Measurements from ENCODE around the gene NLN.
"Not testable (repeated sequence)": the region's sequence is repeated elsewhere in the genome, so short reads cannot be mapped to it uniquely, and the experiment has no call there.

Gene NLN

DNA sequence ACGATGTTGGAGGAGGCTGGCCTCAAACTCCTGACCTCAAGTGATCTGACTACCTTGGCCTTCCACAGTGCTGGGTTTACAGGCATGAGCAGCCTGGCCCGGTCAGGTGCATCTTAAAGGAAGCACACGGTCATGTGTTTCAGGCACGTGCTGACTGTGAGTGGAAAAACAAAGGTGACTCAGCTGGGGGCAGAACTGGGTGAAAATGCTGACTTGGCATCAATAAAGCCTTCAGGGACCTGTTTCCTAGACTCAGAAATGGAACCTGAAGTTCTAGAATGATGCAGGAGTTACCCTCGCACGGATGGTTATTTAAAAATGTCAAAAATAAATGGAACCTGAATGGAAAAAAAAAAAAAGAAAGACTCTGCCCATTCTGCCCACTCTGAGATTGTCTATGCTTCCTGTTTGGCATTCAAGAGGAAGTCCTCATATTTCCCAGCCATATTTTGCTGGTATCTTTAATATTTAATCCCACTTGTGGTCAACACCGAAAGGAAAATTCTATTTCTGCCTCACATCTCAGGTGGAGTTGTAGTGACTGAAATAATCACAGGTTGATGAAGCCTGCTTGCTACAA, 12.3 kb downstream of the NLN start:
- not testable (repeated sequence) for DNase-seq

DNA sequence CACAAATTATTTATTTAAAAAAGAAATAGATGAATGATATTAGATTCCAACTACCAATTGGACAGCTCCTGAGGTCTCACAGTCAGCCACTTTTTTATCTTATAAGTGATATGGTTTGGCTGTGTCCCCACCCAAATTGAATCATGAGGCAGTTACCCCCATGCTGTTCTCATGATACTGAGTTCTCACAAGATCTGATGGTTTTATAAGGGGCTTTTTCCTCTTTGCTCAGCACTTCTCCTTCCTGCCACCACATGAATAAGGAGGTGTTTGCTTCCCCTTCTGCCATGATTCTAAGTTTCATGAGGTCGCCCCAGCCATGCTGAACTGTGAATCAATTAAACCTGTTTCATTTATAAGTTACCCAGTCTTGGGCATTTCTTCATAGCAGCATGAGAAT, 12.9 kb downstream of the NLN start:
- DNase-seq, result no peak

DNA sequence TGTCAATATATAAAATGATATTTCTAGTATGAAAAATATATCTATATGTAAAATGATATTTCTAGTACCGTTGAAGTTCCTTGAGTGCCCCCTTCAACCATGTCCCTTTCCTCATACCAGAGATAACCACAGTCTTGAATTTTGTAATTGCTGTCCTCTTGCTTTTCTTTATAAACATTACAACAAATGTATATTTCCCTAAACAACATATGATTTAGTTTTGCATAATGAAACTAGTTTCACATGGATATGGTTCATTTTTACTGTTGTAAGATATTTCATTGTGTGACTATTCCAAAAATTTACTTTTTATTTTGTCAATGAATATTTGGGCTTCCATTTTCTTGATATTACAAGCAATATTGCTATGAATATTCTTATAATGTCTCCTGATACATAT, 14.0 kb downstream of the NLN start:
- no peak for DNase-seq

DNA sequence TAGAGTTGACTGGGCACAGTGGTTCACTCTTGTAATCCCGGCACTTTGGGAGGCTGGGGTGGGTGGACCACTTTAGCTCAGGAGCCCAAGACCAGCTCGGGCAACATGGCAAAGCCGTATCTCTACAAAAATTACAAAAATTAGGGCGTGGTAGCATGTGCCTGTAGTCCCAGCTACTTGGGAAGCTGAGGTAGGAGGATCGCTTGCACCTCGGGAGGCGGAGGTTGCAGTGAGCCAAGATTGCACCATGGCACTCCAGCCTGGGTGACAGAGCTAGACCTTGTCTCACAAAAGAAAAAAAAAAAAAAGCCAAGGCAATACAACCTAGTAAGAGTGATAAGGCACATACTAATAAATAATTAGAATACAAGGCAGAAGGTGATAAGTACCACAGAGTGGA, 15.8 kb downstream of the NLN start:
- no peak for DNase-seq

DNA sequence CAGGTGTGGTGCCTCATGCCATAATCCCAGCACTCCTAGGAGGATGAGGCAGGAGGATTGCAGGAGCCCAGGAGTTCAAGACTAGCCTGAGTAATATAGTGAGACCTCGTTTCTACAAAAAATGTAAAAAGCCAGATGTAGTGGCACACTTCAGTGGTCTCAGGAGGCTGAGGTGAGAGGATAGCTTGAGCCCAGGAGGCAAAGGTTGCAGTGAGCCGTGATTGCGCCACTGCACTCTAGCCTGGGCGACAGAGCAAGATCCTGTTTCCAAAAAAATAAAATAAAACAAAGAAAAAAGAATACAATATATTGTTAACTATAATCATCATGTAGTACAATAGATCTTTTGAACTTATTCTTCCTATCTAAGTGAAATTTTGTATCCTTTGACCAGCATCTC, 16.3 kb downstream of the NLN start:
- no peak for DNase-seq

DNA sequence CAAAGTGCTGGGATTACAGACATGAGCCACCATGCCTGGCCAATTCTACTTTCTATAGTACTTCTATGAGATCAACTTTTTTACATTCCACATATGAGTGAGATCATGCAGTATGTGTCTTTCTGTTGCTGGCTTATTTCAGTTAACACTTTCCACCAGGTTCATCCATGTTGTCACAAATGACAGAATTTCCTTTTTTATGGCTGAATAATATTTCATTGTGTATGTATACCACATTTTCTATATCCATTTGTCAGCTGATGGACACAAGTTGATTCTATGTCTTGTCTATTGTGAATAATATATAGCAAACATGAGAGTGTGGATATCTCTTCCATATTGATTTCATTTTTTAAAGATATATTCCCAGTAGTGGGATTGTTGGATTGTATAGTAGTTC, 17.2 kb downstream of the NLN start:
- no peak for DNase-seq

DNA sequence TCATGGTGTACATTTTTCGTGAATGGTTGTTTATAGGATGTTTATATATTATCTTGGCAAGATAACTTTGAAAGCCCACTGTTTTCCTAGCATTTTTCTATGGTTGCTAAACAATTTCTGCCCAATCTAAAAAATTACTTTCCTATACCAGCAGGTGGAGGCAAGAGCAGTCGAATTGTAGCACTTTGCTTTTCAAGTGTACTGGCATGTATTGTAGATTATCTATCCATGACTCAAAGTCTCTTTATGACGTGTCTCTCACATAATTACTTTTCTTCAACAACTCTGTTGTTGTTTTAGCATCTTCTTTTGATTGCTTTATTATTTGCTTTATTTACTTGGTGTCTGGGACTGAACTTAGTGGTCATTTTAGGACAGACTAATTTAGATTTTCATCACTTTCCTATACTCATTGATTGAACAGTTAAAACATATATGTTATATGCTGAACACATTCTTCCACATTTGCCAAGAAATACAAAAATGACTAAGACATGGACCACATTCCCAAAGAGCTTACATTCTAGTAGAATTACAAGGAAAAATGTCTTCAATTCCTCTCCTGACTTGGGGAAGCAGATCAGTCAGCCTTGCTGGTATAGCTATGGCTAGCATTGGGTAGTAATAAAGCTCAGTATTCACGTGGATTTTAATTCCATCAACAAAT, 20.7 kb downstream of the NLN start:
- DNase-seq, result peak; percentile 18 to 39

DNA sequence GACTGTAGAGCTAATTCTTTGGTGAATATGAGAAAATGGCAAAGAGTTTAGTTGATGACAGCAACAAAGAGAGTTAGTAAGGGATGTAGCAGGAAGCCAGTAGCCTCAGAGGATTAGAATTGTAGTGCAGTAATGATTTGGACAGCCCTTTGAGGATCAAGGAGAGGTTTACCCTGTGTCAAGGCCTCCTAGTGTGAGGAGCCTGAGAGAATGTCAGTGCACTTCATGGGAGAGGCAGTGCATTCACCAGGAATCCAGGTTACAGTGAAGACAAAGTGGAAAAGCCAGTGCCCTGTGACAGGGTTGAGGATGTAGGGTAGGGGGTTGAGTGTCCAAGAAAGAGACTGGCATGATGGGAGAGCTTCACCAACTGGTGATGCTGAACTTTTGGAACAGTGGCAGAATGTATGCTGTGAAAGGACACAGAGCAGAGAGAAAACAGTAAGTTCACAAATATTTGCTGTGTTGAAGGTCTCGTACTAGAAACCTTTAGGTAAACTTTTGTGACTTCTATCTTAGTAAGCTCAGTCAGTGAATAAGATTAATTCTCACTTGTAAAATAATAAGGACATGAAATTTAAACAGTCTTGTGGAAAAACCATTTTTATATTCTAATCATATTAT, 27.3 kb downstream of the NLN start:
- no peak for DNase-seq

DNA sequence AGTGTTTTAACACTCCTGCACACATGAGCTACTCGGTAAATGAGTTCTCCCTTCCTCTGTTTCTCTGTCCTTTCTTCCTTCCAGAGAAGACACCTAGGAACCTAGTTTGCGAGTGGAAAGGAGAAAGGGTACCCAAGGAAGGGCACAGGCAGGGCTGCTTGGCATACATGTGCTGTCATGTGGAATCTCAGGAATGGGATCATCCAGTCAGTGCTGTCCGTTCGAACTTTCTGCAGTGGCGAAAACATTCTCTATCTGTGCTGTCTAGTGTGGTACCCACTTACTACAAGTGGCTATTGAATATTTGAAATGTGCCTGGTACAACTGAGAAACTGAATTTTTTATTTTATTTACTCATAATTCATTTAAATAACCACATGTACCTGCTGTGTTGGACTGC, 28.0 kb downstream of the NLN start:
- DNase-seq, result no peak

DNA sequence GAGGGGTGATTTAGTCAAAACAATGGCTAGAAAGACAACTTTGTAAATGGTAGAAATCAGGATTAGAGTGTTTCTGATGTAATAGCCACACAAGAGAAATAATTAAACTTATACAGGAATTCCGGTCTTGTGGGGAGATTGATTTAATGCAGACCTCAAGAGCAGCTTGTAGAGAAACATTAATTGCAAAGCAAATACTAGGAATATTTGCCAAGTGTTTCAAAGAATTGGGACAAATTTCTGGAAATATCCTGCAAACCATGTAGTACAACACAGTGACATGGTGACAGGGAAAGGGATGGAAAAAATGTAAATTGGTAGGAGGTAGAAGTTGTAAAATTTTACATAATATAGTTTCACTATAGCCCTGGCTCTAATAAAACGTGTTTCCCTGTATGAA, 28.9 kb downstream of the NLN start:
- no peak for DNase-seq

DNA sequence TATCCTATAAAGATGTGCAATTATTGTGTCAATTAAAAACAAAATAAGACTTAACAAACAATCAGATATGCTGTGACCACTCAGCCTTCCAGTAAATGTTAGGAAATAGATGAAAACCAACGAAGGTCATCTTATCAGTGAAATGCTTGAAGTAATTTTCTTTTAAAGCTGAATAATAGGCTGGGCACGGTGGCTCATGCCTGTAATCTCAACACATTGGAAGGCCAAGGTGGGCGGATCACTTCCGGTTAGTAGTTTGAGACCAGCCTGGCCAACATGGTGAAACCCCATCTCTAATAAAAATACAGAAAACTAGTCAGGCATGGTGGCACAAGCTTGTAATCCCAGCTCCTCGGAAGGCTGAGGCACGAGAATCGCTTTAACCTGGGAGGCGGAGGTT, 31.2 kb downstream of the NLN start:
- DNase-seq, result no peak

DNA sequence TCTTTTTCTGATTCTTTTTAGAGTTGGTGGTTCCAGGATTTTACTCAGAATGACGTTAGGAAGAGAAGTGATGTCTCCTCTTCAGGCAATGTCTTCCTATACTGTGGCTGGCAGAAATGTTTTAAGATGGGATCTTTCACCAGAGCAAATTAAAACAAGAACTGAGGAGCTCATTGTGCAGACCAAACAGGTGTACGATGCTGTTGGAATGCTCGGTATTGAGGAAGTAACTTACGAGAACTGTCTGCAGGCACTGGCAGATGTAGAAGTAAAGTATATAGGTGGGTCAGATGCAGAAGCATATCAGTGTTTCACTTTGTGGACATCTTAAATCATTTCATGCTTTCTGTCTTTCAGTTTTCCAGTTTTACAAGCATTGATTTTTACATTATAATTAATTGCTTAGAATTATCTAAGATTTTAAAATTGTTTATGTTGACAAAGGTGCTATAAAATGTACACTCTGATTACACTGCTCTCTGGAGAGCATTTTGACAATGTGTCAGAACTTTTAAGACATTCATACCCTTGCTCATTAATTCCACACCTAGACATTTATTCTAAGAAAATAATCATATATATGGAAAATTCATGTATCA, 36.6 kb downstream of the NLN start:
- no peak for DNase-seq

DNA sequence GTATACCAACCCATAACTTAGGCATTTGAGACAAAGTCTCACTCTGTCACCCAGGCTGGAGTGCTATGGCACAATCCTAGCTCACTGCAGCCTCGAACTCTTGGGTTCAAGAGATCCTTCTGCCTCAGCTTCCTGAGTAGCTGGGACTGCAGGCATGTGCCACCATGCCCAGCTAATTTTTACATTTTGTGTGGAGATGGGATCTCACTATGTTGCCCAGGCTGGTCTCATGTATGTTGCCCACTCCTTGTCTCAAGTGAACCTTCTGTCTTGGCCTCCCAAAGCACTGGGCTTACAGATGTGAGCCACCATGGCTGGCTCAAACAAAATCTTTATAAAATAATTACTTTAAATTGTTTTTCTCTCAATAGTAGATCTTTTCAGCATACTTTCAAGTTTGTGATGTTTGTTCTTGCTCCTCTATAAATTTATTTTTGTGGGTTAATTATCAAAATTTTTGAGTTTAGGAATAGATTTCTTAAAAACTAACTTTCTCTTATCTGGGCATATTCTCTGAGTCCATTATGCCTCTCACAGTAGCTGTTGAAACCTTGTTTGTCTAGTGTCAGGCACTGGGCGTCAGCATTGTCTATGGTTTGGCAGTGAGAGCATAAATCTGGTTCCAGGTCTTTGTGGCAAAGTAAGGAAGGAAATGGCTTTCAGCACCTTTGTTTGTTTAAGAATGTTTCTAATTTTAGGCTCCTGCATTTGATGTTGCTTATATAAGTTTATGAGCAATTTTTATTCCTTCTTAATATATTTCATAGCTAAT, 38.7 kb downstream of the NLN start:
- DNase-seq, result no peak

DNA sequence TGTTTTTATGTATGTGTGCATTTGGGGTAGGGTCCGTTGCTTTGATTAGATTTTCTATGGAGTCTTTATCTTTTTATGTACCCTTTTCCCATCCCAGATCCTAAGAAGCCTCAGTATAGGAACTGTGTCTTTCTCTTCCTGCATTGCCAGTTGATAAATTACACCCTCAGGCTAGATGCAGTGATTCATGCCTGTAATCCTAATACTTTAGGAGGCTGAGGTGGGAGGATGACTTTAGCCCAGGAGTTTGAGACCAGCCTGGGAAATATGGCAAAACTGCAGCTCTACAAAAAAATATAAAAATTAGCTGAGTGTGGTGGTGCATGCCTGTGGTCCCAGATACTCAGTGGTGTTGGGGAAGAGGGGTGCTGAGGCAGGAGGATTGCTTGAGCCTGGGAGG, 40.2 kb downstream of the NLN start:
- DNase-seq, result no peak

DNA sequence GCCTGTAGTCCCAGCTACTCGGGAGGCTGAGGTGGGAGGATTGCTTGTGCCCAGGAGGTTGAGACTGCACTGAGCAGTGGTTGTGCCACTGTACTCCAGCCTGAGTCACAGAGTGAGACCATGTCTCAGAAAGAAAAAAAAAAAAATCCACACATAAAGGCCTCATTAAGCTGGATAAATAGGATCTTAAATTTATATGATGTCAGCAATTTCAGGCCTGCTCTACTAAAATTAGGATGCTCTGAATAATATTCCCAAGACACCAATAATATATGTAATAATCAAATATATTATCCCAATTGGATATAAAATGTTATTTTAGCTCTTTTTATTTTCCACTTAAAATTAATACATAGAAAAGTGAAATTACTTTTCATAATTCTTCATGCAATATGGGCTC, 43.6 kb downstream of the NLN start:
- DNase-seq, result no peak

DNA sequence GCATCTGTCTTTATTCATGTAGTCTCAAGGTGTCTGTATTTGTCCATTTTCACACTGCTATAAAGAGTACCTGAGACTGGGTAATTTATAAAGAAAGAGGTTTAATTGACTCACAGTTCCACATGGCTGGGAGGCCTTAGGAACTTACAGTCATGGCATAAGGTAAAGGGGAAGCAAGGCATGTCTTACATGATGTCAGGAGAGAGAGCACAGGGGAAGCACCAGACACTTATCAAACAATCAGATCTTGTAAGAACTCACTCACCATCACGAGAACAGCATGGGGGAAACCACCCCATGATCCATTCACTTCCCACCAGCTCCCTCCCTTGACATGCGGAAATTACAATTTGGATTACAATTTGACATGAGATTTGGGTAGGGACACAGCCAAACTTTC, 44.2 kb downstream of the NLN start:
- no peak for DNase-seq

DNA sequence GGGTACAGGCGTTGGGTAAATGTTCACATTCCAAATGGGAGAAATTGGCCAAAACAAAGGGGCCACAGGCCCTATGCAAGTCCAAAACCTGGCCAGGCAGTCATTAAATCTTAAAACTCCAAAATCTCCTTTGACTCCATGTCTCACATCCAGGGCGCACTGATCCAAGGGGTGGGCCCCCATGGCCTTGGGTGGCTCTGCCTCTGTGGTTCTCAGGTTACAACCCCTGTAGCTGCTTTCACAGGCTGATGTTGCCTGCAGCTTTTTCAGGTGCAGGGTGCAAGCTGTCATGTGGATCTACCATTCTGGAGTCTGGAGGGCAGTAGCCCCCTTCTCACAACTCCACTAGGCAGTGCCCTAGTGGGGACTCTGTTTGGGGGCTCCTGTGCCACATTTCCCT, 44.8 kb downstream of the NLN start:
- no peak for DNase-seq

DNA sequence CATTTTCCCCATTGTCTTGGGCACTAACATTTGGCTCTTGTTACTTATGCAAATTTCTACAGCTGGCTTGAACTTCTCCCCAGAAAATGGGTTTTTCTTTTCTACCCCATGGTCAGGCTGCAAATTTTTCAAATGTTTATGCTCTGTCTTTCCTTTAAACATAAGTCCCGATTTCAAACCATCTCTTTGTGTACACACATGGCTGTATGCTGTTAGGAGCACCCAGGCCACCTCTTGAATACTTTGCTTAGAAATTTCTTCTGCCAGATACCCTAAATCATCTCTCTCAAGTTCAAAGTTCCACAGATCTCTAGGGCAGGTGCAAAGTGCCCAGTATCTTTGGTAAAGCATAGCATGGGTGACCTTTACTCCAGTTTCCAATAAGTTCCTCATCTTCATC, 45.6 kb downstream of the NLN start:
- DNase-seq, result no peak

DNA sequence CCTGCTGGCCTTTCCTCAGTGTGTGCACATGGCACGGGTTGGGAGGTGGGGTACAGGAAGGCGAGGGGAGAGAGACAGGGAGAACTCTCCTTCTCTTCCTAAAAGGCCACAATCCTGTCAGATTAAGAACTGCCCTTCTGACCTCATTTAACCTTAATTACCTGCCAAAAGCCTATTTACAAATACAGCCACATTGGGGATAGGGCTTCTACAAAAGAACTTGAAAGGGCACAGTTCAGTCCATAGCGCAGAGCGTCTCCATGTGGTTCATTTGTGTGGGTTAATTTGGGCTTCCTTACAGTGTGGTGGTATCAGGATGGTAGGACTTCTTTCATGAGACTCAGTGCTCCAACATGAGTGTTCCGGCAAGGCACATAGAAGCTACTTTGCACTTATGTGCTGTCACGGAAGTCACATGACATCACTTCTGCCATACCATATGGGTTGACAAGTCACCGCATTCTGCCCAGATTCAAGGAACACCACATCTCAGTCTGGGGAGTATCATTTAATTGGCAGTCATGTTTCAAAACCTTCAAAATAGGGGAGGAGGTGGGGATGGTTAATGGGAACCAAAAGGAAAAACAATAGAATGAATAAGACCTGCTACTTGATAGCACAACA, 46.8 kb downstream of the NLN start:
- no peak for DNase-seq

DNA sequence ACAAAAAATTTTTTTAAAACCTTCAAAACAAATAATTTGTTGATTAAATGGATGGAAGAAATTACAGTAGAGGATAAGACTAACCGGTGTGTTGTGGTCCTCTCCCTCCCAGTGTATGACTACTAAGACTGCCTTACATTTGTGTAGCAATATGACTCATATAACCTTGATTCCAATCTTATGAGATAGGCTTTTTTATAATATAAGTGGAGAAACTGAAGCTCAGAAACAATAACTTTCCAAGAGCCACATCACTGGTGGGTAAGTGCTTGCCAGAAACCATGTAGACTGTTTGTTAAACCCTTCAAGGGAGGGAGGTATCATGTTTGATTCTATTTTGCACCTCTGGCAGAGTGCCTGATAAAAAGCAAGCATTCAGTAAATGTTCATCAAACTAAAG, 47.5 kb downstream of the NLN start:
- no peak for DNase-seq

DNA sequence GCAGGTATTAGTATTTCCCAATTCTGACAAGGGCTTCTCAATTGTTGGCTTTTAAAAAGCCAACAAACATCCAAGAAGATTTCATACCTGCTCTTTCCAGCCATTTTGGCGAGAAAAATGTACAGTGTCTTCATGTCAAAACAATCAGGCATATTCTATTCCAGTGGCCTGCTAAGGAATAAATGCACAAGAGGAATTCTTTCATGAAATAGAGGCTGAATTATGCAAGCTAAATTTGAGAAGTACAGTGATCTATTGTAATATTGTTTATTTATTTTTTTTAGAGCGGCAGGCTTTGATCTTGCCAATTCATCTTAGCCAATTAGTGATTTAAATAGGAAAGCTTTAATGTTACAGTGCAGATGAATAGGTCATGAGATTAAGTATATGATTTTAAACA, 49.3 kb downstream of the NLN start:
- DNase-seq, result no peak

DNA sequence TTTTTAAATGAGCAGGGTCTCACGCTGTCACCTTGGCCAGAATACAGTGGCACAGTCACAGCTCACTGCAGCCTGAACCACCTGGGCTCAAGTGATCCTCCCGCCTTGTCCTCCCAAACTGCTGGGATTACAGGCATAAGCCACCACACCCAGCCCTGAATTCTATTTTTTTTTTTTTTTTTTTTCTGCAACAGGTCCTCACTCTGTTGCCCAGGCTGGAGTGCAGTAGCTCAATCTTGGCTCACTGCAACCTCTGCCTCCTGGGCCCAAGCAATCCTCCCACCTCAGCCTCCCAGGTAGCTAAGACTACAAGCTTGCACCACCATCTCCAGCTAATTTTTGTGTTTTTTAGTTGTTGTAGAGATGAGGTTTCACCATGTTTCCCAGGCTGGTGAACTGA, 51.0 kb downstream of the NLN start:
- not testable (repeated sequence) for DNase-seq

DNA sequence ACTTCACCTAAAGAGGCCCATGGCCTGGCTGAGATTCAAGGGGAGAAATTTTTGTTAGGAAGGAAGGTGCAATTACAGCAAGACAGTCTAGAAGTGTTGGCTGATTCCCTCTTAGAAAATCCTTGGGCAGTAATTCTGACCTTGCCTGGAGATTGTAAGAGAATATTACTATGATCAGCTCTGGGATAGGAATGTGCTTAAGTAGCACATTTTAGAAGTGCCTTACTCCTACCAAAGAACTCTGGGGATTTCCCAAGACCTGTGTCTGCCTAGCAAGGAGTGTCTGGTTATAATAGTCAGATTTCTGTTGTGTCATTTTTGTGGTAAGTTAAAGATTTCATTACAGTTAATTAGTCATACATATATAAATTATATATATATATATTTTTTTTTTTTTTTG, 52.3 kb downstream of the NLN start:
- DNase-seq, result no peak

All from NCI-H446 (cell line).